Activated naive CD4-positive, alpha-beta T cell treated with anti-CD3 and anti-CD28 coated beads, Interleukin-2, amount 50 U/mL, for 72 hours (primary cell): ENCODE results near the gene PRTFDC1. TPM values are rescaled to one million over a fixed set of nuclear protein-coding genes. Genes with fewer than 3 reads are reported as not detected.
"Not testable (repeated sequence)": the region's sequence is repeated elsewhere in the genome, so short reads cannot be mapped to it uniquely, and the experiment has no call there.

Experiments
- ATAC-seq, 2 donors: fragments of 150-1000 bp; cut with Tn5 transposase; 2 replicates each; pipeline ENCODE4 v1.10.0; 2021; ENCODE audit warnings: mild to moderate bottlenecking in 2 of 2, moderate library complexity in 2 of 2
- DNase-seq, 2 donors: peaks; one replicate each; pipeline ENCODE4 v3.0.0; 2021 to 2022; ENCODE audit warnings: low spot score in 2 of 2
- H3K27ac Mint-ChIP-seq, 2 donors: one replicate each; pipeline ENCODE4 v1.8.0; 2022; ENCODE audit warnings: mild to moderate bottlenecking in 2 of 2, mixed read lengths in 2 of 2
- H3K36me3 Mint-ChIP-seq, 2 donors: one replicate each; pipeline ENCODE4 v1.8.0; 2022; ENCODE audit warnings: mixed read lengths in 2 of 2
- H3K9me3 Mint-ChIP-seq, 2 donors: one replicate each; pipeline ENCODE4 v1.8.0; 2022; ENCODE audit warnings: mixed read lengths in 2 of 2
- total RNA-seq, 2 donors: library from RNA; stranded (reverse); gene quantifications; one replicate each; pipeline ENCODE4 v1.2.3, GENCODE V29; 2022

Gene PRTFDC1
- total RNA-seq, 2 donors from 2014 or later = 0.70 to 1.1 TPM

DNA sequence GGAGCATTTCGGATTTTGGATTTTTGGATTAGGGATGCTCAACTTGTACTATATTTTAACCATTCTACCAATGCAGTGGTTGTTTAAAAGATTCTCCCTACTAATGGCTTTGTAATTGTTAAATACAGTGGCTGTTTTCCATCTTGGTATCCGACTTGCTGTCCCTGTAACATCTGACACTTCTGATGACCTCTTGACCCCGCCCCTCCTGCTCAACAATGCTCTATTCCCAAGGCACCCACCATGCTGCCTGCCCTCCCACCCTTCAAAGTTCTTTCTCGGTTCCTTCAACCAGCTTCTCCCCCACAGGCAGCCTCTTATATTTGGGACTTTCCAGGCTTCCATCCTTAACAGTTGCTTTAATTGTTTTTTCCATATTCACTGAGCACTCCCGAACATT is 2.0 kb downstream of the PRTFDC1 start:
- no peak for DNase-seq
- Mint-ChIP-seq H3K9me3 (peaks cover 0 to 4% of the 10 kb centered on the region in 2 donors), H3K36me3 (no peaks in the 10 kb centered on the region), H3K27ac (no peak overlapping the region)
- ATAC-seq = no peak

DNA sequence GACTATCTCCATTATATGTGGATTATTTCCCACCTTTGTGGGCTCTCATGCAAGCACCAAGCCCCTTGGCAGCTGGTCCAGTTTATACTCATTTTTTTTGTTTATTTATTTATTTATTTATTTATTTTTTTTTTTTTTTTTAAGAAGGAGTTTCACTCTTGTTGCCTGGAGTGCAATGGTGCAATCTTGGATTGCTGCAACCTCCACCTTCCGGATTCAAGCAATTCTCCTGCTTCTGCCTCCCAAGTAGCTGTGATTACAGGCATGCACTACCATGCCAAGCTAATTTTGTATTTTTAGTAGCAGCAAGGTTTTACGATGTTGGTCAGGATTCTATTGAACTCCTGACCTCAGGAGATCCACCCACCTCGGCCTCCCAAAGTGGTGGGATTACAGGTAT is 2.8 kb downstream of the PRTFDC1 start:
- no peak for DNase-seq
- peaks cover 0 to 4% of the 10 kb centered on the region in 2 donors for H3K9me3 Mint-ChIP-seq

DNA sequence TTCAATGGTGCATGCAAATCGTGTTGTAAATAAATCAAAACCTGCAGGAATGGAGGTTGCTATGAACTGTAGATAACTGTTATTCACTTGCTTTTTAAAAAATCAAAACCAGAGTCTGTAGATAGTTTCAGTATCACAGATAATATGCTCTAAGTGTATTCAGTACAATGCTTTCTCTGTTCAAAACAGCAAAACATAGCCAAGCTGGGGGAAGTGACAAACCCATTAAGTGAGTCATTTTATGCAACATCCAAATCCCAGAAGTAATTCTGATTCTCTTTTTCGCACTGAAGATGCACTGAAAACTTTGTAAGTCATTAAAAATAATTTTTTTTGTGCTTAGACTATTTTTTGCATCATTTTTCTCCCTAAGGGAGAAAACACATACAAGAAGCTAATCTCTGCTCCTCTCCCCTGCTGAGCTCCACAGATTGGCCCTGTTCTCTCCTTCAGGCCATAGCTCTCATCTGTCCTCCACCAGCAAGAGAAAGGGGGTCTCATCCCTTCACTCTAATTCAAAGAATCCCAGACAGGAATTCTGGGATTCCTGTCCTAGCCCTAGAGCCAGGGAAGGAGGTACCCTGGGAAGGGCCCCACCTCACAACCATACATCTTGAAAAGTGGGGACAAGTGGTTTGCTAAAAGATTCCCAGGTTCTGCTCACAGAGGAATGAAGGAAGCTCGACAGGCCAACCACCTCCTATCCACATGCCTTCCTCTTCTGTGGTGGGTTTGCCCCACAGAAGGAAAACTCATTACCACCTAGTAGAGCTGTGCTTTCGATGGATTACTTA is 4.9 kb downstream of the PRTFDC1 start:
- DNase-seq (no peak), ATAC-seq (peak; percentile 52 to 94)
- no peak overlapping the region for H3K27ac Mint-ChIP-seq
- H3K9me3 Mint-ChIP-seq = peaks cover 0 to 4% of the 10 kb centered on the region in 2 donors
- no peaks in the 10 kb centered on the region for H3K36me3 Mint-ChIP-seq

More for the DNA sequence above, 2.8 kb downstream of the PRTFDC1 start:
- Mint-ChIP-seq H3K36me3 (no peaks in the 10 kb centered on the region), H3K27ac (no peak overlapping the region)
- ATAC-seq = no peak

DNA sequence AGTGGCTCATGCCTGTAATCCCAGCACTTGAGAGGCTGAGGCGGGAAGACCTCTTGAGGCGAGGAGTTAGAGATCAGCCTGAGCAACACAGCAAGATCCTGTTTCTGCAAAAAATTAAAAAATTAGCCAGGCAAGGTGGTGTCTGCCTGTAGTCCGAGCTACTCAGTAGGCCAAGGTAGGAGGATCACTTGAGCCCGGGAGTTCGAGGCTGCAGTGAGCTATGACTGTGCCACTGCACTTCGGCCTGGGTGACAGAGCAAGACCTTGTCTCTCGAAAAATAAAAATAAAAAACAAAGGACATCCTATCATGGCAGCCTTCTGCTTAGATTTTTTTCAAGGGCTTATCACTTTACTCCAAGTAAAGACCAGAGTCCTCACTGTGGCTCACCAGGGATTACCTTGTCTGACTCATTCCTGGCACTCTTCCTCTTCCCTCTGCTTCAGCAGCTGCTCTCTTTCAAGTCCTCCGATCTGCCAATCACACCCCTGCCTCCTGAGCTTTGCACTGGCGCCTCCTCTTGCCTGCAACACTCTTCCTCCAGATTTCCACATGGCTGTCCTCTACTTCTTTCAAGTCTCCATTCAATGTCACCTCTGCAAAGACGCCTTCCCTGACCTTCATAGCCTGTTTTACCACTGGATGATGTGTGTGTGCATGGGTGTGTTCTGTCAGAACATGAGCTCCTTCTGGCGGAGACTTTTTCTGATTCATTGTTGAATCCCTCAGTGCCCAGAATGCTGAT is 7.7 kb downstream of the PRTFDC1 start:
- DNase-seq = no peak
- Mint-ChIP-seq H3K27ac (peak overlapping the region in 1 of 2 donors; percentile 34), H3K36me3 (no peaks in the 10 kb centered on the region), H3K9me3 (peaks cover 0 to 4% of the 10 kb centered on the region in 2 donors)
- peak in 1 of 2 donors; percentile 41 for ATAC-seq

DNA sequence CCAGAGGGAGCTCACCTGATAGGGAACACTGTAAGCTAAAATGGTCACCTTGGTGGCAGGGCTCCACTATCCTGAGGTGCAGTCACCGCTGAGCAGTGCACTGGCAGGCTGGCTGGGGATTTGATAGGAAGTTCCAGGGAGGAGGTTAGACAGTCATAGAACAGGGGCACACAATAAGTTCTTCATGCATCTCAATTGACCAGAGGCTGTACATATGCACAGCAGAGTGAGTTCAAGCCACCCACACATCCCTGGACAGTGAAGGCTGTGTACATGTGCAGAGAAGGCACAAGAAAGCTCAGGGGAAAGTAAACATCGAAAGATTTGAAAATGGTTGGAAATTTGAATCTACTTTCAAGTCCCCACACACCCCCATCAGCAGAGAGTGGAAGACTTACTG is 13.9 kb downstream of the PRTFDC1 start:
- ATAC-seq (no peak), DNase-seq (no peak)
- H3K9me3 Mint-ChIP-seq = peaks cover 0 to 3% of the 10 kb centered on the region in 2 donors
- no peak overlapping the region for H3K27ac Mint-ChIP-seq
- no peaks in the 10 kb centered on the region for H3K36me3 Mint-ChIP-seq

DNA sequence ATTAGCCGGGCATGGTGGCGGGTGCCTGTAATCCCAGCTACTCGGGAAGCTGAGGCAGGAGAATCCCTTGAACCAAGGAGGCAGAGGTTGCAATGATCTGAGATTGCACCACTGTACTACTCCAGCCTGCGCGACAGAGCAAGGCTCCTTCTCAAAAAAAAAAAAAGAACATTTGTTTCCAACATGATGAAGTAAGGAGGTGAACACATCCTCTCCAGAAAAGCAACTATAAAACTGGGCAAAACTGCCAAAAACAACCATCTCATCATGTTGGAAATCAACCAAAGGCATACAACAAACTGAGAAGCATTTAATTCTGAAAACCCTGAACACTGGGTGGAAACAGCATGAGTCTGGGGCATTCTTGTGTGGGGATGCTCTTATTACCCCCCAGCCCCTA is 14.3 kb downstream of the PRTFDC1 start:
- DNase-seq = no peak
- no peaks in the 10 kb centered on the region for H3K36me3 Mint-ChIP-seq
- ATAC-seq = no peak
- no peak overlapping the region for H3K27ac Mint-ChIP-seq
- peaks cover 0 to 3% of the 10 kb centered on the region in 2 donors for H3K9me3 Mint-ChIP-seq

DNA sequence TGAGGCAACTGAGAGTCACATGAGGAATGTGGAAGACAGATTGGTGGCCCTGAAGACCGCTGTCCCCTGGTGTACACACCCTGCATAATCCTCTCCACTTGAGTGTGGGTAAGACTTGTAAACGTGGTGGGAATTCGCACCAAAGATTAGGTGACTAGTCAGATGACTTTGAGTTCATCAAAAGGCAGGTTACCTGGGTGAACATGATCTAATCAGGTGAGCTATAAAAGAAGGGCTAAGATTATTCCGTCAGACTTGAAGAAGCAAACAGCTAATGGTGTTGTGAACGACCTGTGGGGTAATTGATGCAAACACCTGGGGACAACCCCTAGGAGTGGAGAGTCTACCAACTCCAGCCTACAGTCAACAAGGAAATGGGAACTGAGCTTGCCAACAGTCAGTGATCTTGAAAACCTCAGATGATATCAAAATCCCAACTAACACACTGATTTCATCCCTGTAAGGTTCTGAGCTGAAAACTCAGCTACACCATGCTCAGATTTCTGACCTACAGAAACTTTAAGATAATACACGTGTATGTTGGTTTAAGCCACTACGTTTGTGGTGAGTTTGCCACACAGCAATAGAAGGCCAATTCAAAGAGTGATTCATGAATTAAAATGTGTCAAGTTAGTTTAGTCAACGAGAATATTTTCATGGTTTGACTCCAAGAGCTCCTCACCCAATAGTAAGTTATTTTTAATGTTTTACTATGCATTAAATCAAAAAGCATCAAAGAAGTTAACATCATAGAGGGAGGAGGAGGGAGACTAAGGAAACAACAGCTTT is 16.7 kb downstream of the PRTFDC1 start:
- Mint-ChIP-seq H3K27ac (no peak overlapping the region), H3K9me3 (peaks cover 0 to 3% of the 10 kb centered on the region in 2 donors), H3K36me3 (no peaks in the 10 kb centered on the region)
- DNase-seq (no peak), ATAC-seq (peak; percentile 24 to 61)

DNA sequence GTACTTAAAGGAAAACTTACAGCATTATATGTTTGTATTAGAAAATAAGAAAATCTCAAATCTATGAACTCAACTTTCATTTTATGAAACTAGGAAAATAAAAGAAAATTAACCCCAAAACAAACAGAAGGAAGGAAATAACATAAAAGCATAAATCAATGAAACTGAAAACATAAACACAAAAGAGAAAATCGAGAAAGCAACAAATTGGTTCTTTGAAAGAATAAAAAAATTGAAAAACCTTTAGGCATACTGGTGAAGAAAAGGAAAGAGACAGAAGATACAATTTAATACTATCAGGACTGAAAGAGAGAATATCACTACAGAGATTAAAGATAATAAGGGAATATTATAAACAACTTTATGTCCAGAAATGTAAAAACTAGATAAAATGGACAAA is 21.2 kb downstream of the PRTFDC1 start:
- DNase-seq (no peak), ATAC-seq (no peak)
- Mint-ChIP-seq H3K36me3 (no peaks in the 10 kb centered on the region), H3K9me3 (peaks cover 0 to 3% of the 10 kb centered on the region in 2 donors), H3K27ac (no peak overlapping the region)

DNA sequence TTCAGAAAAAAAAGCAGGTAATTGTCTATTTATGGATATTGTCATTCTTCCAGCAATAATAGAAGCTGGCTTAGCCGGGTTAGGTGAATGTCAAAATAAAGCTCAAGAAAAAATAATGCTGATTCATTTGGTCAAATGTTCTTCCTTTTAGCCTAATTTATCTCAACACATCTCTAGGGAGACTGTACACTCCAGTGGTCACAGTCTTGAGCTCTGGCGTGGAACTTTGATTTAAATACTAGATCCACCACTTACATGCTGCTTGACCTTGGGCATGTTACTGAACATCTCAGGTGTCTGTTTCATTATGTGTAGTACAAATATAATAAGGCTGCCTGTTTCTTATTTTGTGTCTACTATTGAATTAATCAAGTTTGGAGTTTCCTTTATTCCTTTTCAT is 22.0 kb downstream of the PRTFDC1 start:
- Mint-ChIP-seq H3K9me3 (peaks cover 0 to 8% of the 10 kb centered on the region in 2 donors), H3K27ac (no peak overlapping the region), H3K36me3 (no peaks in the 10 kb centered on the region)
- DNase-seq (no peak), ATAC-seq (no peak)

DNA sequence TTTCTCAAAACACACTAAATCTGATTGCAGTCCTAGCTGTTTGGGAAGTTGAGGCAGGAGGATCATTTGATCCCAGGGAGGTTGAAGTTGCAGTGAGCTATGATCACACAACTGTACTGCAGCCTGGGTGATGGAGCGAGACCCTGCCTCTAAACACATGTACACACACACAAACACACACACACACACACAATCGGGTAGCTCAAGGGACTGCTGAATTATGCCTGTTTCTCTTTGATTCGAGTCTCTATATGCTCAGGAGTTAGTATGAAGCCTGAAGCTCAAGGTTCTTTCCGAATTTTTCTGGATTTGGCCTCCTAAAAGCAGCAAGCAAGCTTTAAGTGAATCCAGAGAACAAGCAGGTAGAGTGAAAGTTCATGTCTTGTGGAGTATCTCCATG is 22.5 kb downstream of the PRTFDC1 start:
- H3K9me3 Mint-ChIP-seq = peaks cover 0 to 8% of the 10 kb centered on the region in 2 donors
- no peak for ATAC-seq
- H3K36me3 Mint-ChIP-seq = peaks cover 0 to 2% of the 10 kb centered on the region in 2 donors
- no peak overlapping the region for H3K27ac Mint-ChIP-seq
- DNase-seq = no peak

DNA sequence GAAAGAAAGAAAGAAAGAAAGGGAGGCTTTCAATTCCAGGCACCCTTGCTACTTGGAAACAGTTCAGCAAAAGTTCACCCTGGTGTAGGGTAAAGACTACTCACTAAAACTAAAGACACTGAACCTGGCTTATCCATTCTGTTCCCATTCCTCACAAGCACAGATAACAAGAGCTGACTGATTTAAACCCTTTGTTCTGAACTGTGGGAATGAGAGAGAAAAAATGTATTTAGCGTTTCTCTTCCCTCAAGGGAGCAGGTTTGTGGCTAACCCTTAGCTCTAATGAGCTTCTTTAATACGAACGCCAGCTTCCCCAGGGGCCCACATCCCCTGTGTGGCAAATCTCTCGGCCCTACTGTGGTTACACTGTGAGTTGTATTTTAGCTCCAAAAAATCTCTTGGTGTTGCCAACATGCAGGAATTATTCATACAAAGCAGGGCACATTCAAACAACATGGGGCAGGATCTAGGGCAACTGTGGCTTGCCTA is 23.3 kb downstream of the PRTFDC1 start:
- H3K9me3 Mint-ChIP-seq = peaks cover 1 to 14% of the 10 kb centered on the region in 2 donors
- peaks cover 8 to 10% of the 10 kb centered on the region in 2 donors for H3K36me3 Mint-ChIP-seq
- no peak overlapping the region for H3K27ac Mint-ChIP-seq
- no peak for ATAC-seq
- no peak for DNase-seq

DNA sequence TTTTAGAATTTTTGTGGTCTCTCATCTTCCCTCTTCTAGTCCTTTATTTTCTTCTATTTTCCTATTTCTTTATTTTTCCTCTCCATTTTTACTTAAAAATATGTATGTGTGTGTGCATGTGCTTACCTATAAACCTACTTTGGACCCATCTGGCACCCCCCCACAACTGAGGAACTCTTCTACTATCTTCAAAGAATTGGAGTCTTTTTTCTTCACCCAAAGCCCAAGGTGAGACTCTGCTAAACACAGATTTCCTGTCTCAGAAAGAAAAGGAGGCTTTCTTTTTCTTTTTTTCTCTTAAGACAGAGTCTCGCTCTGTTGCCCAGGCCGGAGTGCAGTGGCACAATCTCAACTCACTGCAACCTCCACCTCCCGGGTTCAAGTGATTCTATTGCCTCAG is 24.2 kb downstream of the PRTFDC1 start:
- no peak overlapping the region for H3K27ac Mint-ChIP-seq
- peaks cover 6 to 20% of the 10 kb centered on the region in 2 donors for H3K9me3 Mint-ChIP-seq
- peaks cover 17 to 19% of the 10 kb centered on the region in 2 donors for H3K36me3 Mint-ChIP-seq
- ATAC-seq (no peak), DNase-seq (no peak)

DNA sequence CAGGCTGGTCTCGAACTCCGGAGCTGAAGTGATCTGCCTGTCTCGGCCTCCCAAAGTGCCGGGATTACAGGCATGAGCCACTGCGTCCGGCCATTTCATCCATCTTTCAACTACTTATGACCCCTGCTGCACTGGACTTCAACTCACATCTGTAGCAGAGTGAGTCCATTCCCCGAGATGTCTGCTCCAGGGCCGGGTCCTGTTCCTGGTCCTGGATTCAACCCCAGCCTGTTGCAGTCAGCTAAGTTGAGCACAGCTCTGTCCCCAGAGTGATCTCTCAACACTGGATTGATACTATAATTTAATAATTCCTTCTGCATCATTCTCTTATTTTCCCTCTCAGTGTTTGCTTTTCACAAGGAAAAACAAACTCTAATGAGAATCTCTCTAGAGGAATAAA is 25.8 kb downstream of the PRTFDC1 start:
- ATAC-seq = no peak
- H3K9me3 Mint-ChIP-seq = peaks cover 6 to 20% of the 10 kb centered on the region in 2 donors

DNA sequence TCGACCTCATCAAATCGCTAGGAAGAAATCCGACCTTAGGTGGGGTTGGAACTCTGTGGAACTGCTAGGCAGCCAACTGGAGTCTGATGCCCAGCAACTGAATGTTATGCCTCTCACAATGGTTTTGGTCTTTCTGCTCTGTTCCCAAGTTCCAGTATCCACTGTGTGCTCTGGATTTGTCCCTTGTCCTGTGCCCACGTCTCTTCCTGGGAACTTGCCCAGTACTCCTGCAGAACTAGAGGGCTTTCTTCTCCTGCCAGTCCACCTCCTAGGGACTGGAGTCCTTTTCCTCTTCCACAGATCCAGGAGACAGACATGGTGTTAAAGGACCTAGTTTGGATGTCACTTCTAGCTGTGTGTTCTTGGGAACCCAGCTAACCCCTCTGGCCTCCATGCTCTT is 26.6 kb downstream of the PRTFDC1 start:
- no peak for DNase-seq
- Mint-ChIP-seq H3K36me3 (peaks cover 19 to 28% of the 10 kb centered on the region in 2 donors), H3K9me3 (peaks cover 6 to 20% of the 10 kb centered on the region in 2 donors), H3K27ac (no peak overlapping the region)
- no peak for ATAC-seq

More for the DNA sequence above, 25.8 kb downstream of the PRTFDC1 start:
- Mint-ChIP-seq H3K27ac (no peak overlapping the region), H3K36me3 (peaks cover 19 to 28% of the 10 kb centered on the region in 2 donors)
- DNase-seq = no peak

DNA sequence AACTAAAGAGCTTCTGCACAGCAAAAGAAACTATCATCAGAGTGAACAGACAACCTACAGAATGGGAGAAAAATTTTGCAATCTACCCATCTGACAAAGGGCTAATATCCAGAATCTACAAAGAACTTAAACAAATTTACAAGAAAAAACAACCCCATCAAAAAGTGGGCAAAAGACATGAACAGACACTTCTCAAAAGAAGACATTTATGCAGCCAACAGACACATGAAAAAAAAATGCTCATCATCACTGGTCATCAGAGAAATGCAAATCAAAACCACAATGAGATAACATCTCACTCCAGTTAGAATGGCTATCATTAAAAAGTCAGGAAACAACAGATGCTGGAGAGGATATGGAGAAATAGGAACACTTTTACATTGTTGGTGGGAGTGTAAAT is 27.9 kb downstream of the PRTFDC1 start:
- not testable (repeated sequence) for ATAC-seq, H3K27ac Mint-ChIP-seq, DNase-seq
- Mint-ChIP-seq H3K9me3 (peaks cover 9 to 24% of the 10 kb centered on the region in 2 donors), H3K36me3 (peaks cover 24 to 28% of the 10 kb centered on the region in 2 donors)

DNA sequence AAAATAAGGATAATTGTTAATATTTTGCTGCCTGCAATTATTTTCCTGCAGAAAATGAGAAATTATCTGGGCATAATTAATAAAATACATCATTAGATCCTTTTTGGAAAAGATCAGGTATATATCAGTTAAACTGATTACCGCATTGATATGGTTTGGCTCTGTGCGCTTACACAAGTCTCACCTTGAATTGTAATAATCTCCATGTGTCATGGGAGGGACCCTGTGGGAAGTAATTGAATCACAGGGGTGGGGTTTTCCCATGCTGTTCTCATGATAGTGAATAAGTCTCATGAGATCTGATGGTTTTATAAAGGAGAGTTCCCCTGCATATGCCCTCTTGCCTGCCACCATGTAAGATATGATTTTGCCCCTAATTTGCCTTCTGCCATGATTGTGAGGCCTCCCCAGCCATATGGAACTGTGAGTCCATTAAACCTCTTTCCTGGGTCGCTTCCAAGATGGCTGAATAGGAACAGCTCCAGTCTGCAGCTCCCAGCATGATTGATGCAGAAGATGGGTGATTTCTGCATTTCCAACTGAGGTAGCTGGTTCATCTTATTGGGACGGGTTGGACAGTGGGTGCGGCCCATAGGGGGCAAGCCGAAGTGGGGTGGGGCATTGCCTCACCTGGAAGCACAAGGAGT is 30.1 kb downstream of the PRTFDC1 start:
- DNase-seq, H3K27ac Mint-ChIP-seq: not testable (repeated sequence)
- peaks cover 11 to 26% of the 10 kb centered on the region in 2 donors for H3K9me3 Mint-ChIP-seq
- ATAC-seq = peak; percentile 29 to 66
- H3K36me3 Mint-ChIP-seq = peaks cover 26 to 28% of the 10 kb centered on the region in 2 donors
